Panc1 (cell line): ENCODE results near the gene ELOVL6. TPM values are rescaled to one million over a fixed set of nuclear protein-coding genes. Genes with fewer than 3 reads are reported as not detected.

ENCODE experiments used
- ATAC-seq: fragments of 200-7000 bp; cut with Tn5 transposase; 2 replicates; pipeline ENCODE4 v1.9.1; 2020; ENCODE audit warnings: mild to moderate bottlenecking, moderate library complexity
- BruUV-seq: library from RNA; stranded (reverse); fragments of 400-500 nt; replicated peaks from 2 replicates; lab custom pipeline; 2021; lab: Mats Ljungman, UMichigan
- CTCF ChIA-PET: fragments of 300-600 bp; sonication (Branson Sonifier 250); formaldehyde crosslinking; loops from one replicate; lab custom pipeline; 2022; ENCODE audit warnings: antibody characterized with exemption; lab: Charles Lee
- POLR2A ChIA-PET: fragments of 300-600 bp; sonication (Branson Sonifier 250); formaldehyde crosslinking; loops from one replicate; lab custom pipeline; 2022; ENCODE audit warnings: antibody characterized with exemption; lab: Charles Lee
- DNase-seq: peaks from one replicate; pipeline ENCODE4 v3.0.0-alpha.2; 2010; ENCODE audit warnings: low read depth, low spot score
- H3K27ac ChIP-seq: 2 replicates; pipeline ENCODE4 v1.5.1; 2011; ENCODE audit warnings: mild to moderate bottlenecking, low read length, inconsistent platforms
- H3K27me3 ChIP-seq: fragments of 200-500 bp; sonication (Bioruptor generic); 2 replicates; pipeline ENCODE4 v1.6.0; 2014; ENCODE audit warnings: low read length, inconsistent platforms; ENCODE audit not compliant: control insufficient read depth, insufficient read depth
- H3K36me3 ChIP-seq: fragments of 200-500 bp; sonication (Bioruptor generic); 2 replicates; pipeline ENCODE4 v1.5.1; 2014; ENCODE audit warnings: inconsistent platforms, mild to moderate bottlenecking, low read length, moderate library complexity; ENCODE audit not compliant: control insufficient read depth, insufficient read depth
- H3K4me1 ChIP-seq: 2 replicates; pipeline ENCODE4 v1.5.1; 2011; ENCODE audit warnings: inconsistent platforms, mild to moderate bottlenecking, low read length, moderate library complexity; ENCODE audit not compliant: control insufficient read depth, insufficient read depth
- H3K4me3 ChIP-seq, 2 experiments: 2 replicates each; pipeline ENCODE4 v1.5.1; 2011 to 2012; ENCODE audit warnings: low read depth in 2 of 2, low read length in 2 of 2, mild to moderate bottlenecking in 2 of 2, inconsistent platforms in 1 of 2, moderate library complexity in 1 of 2
- H3K9me3 ChIP-seq: fragments of 200-500 bp; sonication (Bioruptor generic); 2 replicates; pipeline ENCODE4 v1.5.1; 2014; ENCODE audit warnings: low read depth, mild to moderate bottlenecking, inconsistent platforms, low read length, moderate library complexity; ENCODE audit not compliant: control insufficient read depth, insufficient read depth
- CTCF ChIP-seq: fragments of 450-650 bp; IDR thresholded peaks from 2 replicates; pipeline ENCODE4 v1.5.1; 2017; ENCODE audit warnings: mild to moderate bottlenecking
- POLR2AphosphoS5 ChIP-seq: IDR thresholded peaks from 2 replicates; pipeline ENCODE4 v1.6.1; 2012; ENCODE audit warnings: mild to moderate bottlenecking, low read depth, low read length, moderate library complexity
- SIN3A ChIP-seq: IDR thresholded peaks from 2 replicates; pipeline ENCODE4 v1.6.1; 2012; ENCODE audit warnings: low read depth, mild to moderate bottlenecking, low read length, moderate library complexity, borderline replicate concordance; ENCODE audit not compliant: insufficient read depth
- TCF7L2 ChIP-seq: IDR thresholded peaks from 2 replicates; pipeline ENCODE4 v1.6.1; 2011; ENCODE audit warnings: mild to moderate bottlenecking, low read depth, low read length, inconsistent platforms
- in situ Hi-C: cut with HindIII; loops from 2 replicates; pipeline ENCODE4 v1.10.0; 2016; ENCODE audit warnings: low sequenced_read_pairs, low pct_unique_long_range_greater_than_20kb
- intact Hi-C: fragments of 100-400 bp; cut with micrococcal nuclease; formaldehyde crosslinking; loops from one replicate; pipeline ENCODE4 v1.10.0; 2022; ENCODE audit not compliant: unreplicated experiment
- total RNA-seq: library from RNA; stranded (reverse); gene quantifications from one replicate; pipeline ENCODE4 v1.2.1, GENCODE V29; 2021; ENCODE audit not compliant: unreplicated experiment
- TF ChIP-seq, protein P1 (sequence below), 2 experiments: IDR thresholded peaks; 2 replicates each; pipeline ENCODE4 v1.6.1; 2011 to 2012; ENCODE audit warnings: low read depth in 2 of 2, control low read depth in 1 of 2, low read length in 1 of 2, mild to moderate bottlenecking in 1 of 2, moderate library complexity in 1 of 2; ENCODE audit not compliant: insufficient read depth in 1 of 2

ELOVL6 gene
- total RNA-seq, 1 experiment from 2014 or later, result 0.54 TPM

DNA sequence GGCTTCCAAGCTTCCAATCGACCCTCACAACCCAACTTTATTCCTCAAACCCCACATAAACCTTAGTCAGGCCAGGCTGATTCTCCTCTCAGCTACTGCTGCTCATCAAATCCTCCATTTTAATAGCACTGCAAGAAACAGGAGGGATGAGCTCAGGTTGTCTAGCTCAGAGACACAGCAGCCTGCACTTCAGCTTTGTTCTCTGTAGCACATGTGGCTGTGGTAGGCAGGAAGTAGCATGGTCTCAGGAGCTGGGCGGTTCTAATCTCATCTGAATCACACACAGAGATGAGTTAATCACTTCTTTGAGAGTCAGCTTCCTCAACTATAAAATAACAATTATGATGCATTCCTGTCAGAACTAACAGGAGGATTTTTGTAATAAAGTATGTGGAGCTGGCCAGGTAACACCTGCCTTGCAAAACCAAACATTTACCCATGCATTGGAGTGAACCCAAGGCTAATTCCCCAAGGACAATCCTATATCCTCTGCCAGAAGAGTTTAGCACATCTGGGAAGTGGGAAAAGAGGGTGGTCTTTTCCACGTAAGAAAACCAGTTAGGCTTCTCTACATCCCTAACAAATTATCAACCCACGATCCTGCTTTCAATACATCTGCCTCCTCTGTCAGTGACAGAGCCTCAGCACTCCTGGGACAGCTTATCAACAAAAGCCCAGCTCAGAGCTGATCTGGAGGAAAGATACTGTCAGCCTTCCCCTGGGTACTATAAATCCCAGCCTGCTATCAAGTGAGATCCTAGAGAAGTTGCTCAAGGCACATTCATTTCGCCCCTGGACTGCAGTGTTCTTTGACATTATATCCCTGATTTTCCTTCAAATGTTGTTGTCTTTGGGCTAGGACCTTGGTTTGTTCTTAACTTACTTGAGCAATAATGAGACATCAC lies 32.8 kb downstream of the ELOVL6 start:
- Histone ChIP-seq H3K27me3 (no peaks in the 10 kb centered on the region), H3K27ac (no peak overlapping the region), H3K4me3 (no peak overlapping the region), H3K4me1 (no peaks in the 10 kb centered on the region), H3K9me3 (no peaks in the 10 kb centered on the region), H3K36me3 (no peaks in the 10 kb centered on the region)
- intact Hi-C loops (no loop called here), in situ Hi-C loops (no loop called here)
- CTCF ChIA-PET, result no interaction called here
- TF ChIP-seq TCF7L2, result no peak
- no peak for TF ChIP-seq CTCF
- TF ChIP-seq SIN3A, result no peak
- TF ChIP-seq POLR2AphosphoS5, result no peak
- TF ChIP-seq, protein P1, sequence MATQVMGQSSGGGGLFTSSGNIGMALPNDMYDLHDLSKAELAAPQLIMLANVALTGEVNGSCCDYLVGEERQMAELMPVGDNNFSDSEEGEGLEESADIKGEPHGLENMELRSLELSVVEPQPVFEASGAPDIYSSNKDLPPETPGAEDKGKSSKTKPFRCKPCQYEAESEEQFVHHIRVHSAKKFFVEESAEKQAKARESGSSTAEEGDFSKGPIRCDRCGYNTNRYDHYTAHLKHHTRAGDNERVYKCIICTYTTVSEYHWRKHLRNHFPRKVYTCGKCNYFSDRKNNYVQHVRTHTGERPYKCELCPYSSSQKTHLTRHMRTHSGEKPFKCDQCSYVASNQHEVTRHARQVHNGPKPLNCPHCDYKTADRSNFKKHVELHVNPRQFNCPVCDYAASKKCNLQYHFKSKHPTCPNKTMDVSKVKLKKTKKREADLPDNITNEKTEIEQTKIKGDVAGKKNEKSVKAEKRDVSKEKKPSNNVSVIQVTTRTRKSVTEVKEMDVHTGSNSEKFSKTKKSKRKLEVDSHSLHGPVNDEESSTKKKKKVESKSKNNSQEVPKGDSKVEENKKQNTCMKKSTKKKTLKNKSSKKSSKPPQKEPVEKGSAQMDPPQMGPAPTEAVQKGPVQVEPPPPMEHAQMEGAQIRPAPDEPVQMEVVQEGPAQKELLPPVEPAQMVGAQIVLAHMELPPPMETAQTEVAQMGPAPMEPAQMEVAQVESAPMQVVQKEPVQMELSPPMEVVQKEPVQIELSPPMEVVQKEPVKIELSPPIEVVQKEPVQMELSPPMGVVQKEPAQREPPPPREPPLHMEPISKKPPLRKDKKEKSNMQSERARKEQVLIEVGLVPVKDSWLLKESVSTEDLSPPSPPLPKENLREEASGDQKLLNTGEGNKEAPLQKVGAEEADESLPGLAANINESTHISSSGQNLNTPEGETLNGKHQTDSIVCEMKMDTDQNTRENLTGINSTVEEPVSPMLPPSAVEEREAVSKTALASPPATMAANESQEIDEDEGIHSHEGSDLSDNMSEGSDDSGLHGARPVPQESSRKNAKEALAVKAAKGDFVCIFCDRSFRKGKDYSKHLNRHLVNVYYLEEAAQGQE (IDR thresholded peaks at IDR 0.05; ENCODE audit: insufficient read depth in 1 of 2, low read depth in 2 of 2, low read length in 1 of 2), result no peak
- DNase-seq (no peak), ATAC-seq (no peak)
- BruUV-seq, result no TSS peak
- POLR2A ChIA-PET, result no interaction called here

DNA sequence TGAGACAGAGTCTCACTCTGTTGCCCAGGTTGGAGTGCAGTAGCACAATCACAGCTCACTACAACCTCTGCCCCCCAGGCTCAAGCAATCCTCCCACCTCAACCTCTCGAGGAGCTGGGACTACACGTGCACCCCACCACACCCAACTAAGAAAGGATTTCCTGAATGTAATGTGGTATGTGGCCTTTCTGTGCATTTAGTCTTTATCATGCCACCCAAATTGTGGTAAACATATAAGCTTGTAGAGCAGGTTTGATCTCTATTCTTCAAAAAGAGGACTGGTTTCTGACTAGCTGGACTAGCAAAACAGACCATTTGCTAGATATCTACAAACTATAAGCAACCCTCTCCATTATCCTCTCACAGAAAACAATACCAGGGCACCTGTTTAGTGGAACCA lies 33.6 kb downstream of the ELOVL6 start:
- Histone ChIP-seq H3K36me3 (no peaks in the 10 kb centered on the region), H3K27ac (no peak overlapping the region), H3K4me3 (no peak overlapping the region), H3K4me1 (no peaks in the 10 kb centered on the region), H3K9me3 (no peaks in the 10 kb centered on the region), H3K27me3 (no peaks in the 10 kb centered on the region)
- ATAC-seq (no peak), DNase-seq (no peak)
- intact Hi-C loops (no loop called here), in situ Hi-C loops (no loop called here)
- TF ChIP-seq CTCF (no peak), SIN3A (no peak), TCF7L2 (no peak), POLR2AphosphoS5 (no peak)
- TF ChIP-seq, protein P1 (IDR thresholded peaks at IDR 0.05; ENCODE audit: insufficient read depth in 1 of 2, low read depth in 2 of 2, low read length in 1 of 2), result no peak
- no TSS peak for BruUV-seq
- ChIA-PET POLR2A (no interaction called here), CTCF (no interaction called here)
